NCI-H2196 treated with DMSO at 0.1 percent for 48 hours (cell line): ENCODE results near the gene TMEM26.
"Not testable (repeated sequence)": the region's sequence is repeated elsewhere in the genome, so short reads cannot be mapped to it uniquely, and the experiment has no call there.

ENCODE experiments used
- DNase-seq: peaks from one replicate; lab custom pipeline; 2025; ENCODE audit not compliant: unreplicated experiment; lab: John Stamatoyannopoulos, UW

TMEM26 gene

GRCh38 chr10:61400524-61400923 is 52.7 kb downstream of the TMEM26 start:
- DNase-seq = no peak

DNA sequence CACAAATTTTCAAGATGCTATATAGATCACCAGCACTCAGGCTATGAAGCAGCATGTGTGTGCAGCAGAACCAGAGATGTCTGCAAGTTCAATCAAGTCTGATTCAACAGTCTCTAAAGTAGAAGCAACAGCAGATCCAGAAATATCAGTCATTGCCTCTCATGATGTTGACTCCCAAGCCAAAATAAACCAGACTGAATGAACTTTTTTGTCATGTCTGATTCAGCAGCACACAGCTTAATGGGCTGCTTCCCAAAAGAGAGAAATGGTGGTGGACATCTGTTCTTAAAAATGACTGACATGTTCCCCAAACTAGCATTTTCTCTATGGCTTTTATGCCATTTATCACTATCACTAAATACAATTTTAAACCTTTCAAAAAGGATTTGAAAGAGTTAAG is 53.8 kb downstream of the TMEM26 start:
- no peak for DNase-seq

- no peak for DNase-seq
Measured at GRCh38 chr10:61398366-61399129, 54.6 kb downstream of the TMEM26 start.

DNA sequence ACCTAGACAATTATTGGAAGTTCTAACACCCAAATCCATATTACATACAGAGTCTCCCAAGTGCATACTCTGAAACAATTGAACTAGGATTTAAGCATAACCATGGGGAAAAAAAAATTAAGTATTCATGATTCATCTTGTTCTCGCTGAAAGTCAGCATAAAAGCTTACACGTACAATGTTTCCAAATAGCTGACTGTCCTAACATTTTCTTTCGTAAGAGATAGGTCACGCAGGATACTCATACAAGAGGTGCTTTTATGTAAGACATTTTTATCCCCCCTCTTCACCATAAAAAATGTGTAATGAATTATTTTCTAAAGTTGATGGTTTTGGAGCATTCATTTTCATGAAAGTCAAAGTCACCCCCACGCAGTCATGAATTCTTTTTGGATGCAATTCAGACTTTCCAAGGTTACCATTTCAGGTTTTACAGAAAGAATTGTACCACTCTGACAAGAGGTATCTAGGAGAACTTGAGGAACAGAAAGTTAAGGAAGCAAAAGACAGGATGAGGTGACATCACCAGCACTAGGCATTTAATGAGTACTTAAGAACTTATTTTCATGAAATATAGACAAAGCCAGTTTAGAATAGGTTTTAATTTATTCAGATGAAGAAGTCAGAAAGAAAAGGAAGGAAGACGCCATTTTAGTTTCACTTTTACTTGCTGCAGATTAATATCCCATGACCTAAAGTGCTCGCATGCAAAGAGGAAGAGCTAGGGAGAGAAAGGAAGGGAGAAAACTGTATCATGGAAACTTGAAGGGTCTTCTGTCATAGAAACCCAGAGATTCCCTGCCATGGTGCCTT is 55.8 kb downstream of the TMEM26 start:
- DNase-seq = no peak

DNA sequence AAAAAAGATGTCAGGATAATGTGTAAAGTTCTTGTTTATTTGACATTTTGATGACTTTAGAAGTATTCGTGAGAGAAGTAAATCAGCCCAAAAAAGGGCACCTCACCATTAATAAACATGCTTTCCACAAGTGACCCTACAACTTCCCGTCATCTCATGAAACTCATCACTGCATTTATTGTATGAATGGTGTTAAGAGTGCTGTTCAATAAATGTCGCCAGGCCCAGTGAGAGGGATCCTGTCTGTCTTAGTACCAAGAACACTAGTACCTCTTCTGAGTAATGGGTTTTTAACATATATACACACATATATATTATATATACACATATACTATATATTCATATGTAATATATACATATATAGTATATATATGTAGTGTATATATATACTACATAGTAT is 61.9 kb downstream of the TMEM26 start:
- no peak for DNase-seq

DNA sequence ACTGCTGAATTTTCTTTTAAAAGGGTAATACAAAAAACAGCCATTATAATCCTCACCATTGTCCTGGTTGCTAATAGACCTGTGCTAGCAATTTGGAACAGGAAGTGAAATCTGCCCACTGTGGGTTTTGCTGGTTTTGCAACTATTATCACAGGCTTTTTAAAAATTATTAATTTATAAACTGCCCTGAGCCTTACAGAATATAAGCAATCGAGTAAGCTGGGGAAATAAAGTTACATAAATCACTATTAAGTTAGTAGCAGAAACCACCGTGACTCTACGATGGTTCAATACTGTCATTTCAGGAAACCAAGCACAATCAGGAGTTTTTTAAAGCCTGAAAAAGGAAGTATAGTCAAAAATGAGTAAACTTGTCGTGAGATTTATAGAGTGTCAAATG is 62.3 kb downstream of the TMEM26 start:
- DNase-seq = no peak

GRCh38 chr10:61389887-61390286 is 63.3 kb downstream of the TMEM26 start:
- no peak for DNase-seq

GRCh38 chr10:61388986-61389385 is 64.2 kb downstream of the TMEM26 start:
- not testable (repeated sequence) for DNase-seq

- DNase-seq = no peak
Measured at GRCh38 chr10:61385231-61386001, 67.8 kb downstream of the TMEM26 start.

GRCh38 chr10:61381153-61381552 is 72.0 kb downstream of the TMEM26 start:
- not testable (repeated sequence) for DNase-seq

DNA sequence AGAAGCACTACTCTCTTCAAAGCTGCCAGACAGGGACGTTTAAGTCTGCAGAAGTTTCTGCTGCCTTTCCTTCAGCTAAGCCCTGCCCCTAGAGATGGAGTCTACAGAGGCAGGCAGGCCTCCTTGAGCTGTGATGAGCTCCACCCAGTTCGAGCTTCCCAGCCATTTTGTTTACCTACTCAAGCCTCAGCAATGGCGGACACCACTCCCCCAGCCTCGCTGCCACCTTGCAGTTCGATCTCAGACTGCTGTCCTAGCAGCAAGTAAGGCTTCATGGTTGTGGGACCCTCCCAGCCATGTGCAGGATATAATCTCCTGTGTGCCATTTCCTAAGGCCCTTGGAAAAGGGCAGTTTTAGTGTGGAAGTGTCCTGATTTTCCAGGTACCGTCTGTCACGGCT is 74.3 kb downstream of the TMEM26 start:
- no peak for DNase-seq

DNA sequence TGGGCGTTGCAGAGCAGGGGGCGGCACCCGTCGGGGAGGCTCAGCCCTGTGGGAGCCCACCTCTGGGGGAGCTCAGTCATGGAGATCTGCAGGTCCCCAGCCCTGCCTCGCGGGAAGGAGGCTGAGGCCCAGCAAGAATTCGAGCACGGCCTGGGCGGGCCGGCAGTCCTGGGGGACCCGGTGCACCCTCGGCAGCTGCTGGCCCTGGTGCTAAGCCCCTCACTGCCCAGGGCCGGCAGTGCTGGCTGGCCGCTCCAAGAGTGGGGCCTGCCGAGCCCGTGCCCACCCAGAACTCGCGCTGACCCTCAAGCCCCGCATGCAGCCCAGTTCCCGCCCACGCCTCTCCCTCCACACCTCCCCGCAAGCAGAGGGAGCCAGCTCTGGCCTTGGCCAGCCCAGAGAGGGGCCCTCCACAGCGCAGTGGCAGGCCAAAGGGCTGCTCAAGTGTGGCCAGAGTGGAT is 76.2 kb downstream of the TMEM26 start:
- no peak for DNase-seq

GRCh38 chr10:61376377-61376776 is 76.8 kb downstream of the TMEM26 start:
- DNase-seq = no peak

- DNase-seq = no peak
Measured at GRCh38 chr10:61366365-61366764, 86.8 kb downstream of the TMEM26 start.

GRCh38 chr10:61364619-61365018 is 88.6 kb downstream of the TMEM26 start:
- DNase-seq = no peak

DNA sequence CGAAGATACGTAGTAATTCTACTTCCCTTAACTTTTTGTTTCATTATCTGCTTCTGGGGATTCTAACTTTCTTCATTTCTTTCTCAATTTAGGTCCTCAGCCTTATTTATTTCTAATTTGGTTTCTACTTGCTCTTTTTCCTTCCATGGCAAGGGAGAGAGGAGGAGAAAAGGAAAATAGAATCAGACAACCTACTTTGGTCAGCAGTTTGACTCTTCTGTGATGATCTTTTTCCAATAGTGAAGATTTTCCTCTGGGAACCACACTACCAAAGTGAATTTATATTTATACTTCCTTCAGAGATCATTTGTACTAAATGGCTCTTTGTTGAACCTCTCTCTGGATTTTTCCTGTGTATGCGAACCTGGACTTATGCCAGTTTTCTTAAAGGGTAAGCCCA is 90.2 kb downstream of the TMEM26 start:
- no peak for DNase-seq

GRCh38 chr10:61359452-61359851 is 93.7 kb downstream of the TMEM26 start:
- no peak for DNase-seq

- DNase-seq = no peak
Measured at GRCh38 chr10:61357687-61358086, 95.5 kb downstream of the TMEM26 start.
